ENCODE data around the gene SND1. TPM values are rescaled to one million over a fixed set of nuclear protein-coding genes. Genes with fewer than 3 reads are reported as not detected.

SND1 gene
- total and polyA plus RNA-seq, 2 of the 4 experiments (the other 2 are of a cell fraction): 154 to 294 TPM

DNA sequence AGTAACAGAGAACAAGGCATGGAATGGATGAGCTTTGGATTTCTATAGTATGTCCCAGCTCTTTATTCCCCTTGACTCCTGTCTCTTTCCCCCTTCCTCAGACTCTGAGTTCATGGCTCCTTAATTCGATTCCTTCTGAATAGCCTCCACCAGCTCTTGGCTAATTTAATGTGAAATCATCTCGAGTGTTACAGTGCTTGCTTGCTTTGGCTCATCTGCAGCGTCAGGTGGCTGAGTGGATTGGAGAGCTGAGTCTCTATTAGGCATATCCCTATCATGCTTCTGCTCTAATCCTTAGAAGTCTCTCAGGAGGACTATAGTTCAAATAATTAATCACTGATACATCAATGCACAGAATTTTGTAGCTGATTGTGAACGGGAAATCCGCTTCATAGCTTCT lies 244.7 kb downstream of the SND1 start:
- Histone ChIP-seq H3K79me1 (ENCODE audit: low read depth in 1 of 2, low read length in 2 of 2) (peaks cover 68 to 75% of the 10 kb centered on the region in 2 experiments), H4K5ac (ENCODE audit: low read depth, low read length) (no peak overlapping the region), H4K91ac (ENCODE audit: insufficient read depth, low read depth, low read length) (no peak overlapping the region), H4K8ac (ENCODE audit: low read depth in 2 of 2, low read length in 2 of 2) (no peak overlapping the region), H2AK5ac (ENCODE audit: low read depth, low read length) (no peak overlapping the region), H2BK15ac (ENCODE audit: low read depth, low read length) (no peak overlapping the region), H3K4ac (ENCODE audit: low read depth, low read length) (no peak overlapping the region), H3K9ac (ENCODE audit: low read depth, low read length) (no peak overlapping the region), H3K27ac (ENCODE audit: insufficient read depth, low read length) (no peak overlapping the region), H3K14ac (replicated peaks; ENCODE audit: low read depth, low read length) (no peak overlapping the region), H4K20me1 (ENCODE audit: insufficient read depth, low read length) (peaks cover 72% of the 10 kb centered on the region), H3K56ac (ENCODE audit: extremely low read depth, insufficient read depth, low read length) (no peak overlapping the region), H3K23ac (ENCODE audit: low read depth, low read length) (no peak overlapping the region), H3K27me3 (ENCODE audit: control insufficient read depth, insufficient read depth, low read length) (no peaks in the 10 kb centered on the region), H2BK5ac (ENCODE audit: low read depth, low read length, poor library complexity, severe bottlenecking) (no peak overlapping the region), H3K18ac (ENCODE audit: low read depth, low read length) (no peak overlapping the region), H3K4me1 (ENCODE audit: control insufficient read depth, insufficient read depth, low read length) (peaks cover 22% of the 10 kb centered on the region), H3K9me3 (ENCODE audit: control insufficient read depth, insufficient read depth, low read length) (no peaks in the 10 kb centered on the region), H3K9me1 (ENCODE audit: insufficient read depth, low read length) (peaks cover 29% of the 10 kb centered on the region), H3K4me3 (ENCODE audit: insufficient read depth, low read depth, low read length) (no peak overlapping the region), H2BK120ac (ENCODE audit: low read depth, low read length) (no peak overlapping the region), H2AK9ac (replicated peaks; ENCODE audit: low read depth, low read length, poor library complexity) (no peak overlapping the region), H2AFZ (replicated peaks; ENCODE audit: low read length, poor library complexity) (no peak overlapping the region), H2BK20ac (ENCODE audit: low read depth, low read length) (no peak overlapping the region), H3K36me3 (ENCODE audit: control insufficient read depth, insufficient read depth, low read length) (peaks cover 5% of the 10 kb centered on the region), H3K4me2 (ENCODE audit: low read depth, low read length) (no peak overlapping the region)
- in situ Hi-C loops (cut with MboI; ENCODE audit: low sequenced_read_pairs): no loop called here
- TF ChIP-seq RCOR1 (IDR thresholded peaks at IDR 0.05; ENCODE audit: insufficient replicate concordance, low read length) (no peak), POLR2A (IDR thresholded peaks at IDR 0.05; ENCODE audit: low read depth, low read length) (no peak), NFE2L2 (IDR thresholded peaks at IDR 0.05; ENCODE audit: low read depth, low read length) (no peak)
- POLR2A ChIA-PET (ENCODE audit: unreplicated experiment): no interaction called here
- no TSS peak for BruUV-seq (replicated peaks)
- dilution Hi-C loops (cut with HindIII; ENCODE audit: low sequenced_read_pairs, unreplicated experiment): no loop called here
- DNase-seq (no peak), ATAC-seq (ENCODE audit: low read depth) (no peak)
- WGBS, 2 experiments (ENCODE audit: extremely low coverage in 2 of 2, insufficient read length in 1 of 2): 100% methylated on average over 2 of the region's 5 CpGs; no CpG with 5 or more reads in 1 of the 2 experiments
- intact Hi-C loops (cut with micrococcal nuclease): no loop called here
- CTCF ChIA-PET: interaction anchor here (1.6 kb wide), 1 partner anchor 12 kb away, joined by 3 read pairs; no protein-coding TSS in a partner anchor
